NCI-H1092 (cell line): ENCODE results near the gene CCZ1B.
"Not testable (repeated sequence)": the region's sequence is repeated elsewhere in the genome, so short reads cannot be mapped to it uniquely, and the experiment has no call there.

ENCODE experiments used
- DNase-seq: peaks from one replicate; lab custom pipeline; 2025; lab: John Stamatoyannopoulos, UW

CCZ1B gene

DNA sequence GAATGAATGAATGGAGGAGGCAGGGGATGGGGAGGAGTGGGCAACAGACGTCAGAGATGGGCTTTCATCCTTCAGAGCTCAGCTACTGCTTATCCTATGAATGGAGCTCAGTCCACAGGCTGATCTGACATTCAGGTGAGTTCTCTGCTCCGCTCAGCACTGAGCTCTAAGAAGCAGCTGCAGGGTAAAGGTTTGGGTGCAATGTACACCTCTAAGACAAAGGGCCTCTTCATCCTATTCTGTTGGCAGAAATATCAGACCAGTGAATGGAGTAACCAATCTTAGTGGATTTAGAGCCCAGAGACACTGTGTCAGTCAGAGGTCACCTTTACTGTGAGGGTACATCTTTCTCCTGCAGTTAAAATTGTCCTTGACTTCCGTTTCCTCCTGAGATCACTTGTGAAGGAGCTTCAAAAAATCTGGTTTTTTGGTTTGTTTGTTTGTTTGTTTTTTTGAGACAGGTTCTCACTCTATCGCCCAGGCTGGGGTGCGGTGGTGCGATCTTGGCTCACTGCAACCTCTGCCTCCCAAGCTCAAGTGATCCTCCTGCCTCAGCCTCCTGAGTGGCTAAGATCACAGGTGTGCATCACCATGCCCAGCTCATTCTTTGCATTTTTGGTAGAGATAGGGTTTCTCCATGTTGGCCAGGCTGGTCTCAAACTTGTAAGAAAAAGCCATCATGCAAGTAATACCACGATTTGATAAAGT lies 5.1 kb upstream of the CCZ1B start:
- no peak for DNase-seq

DNA sequence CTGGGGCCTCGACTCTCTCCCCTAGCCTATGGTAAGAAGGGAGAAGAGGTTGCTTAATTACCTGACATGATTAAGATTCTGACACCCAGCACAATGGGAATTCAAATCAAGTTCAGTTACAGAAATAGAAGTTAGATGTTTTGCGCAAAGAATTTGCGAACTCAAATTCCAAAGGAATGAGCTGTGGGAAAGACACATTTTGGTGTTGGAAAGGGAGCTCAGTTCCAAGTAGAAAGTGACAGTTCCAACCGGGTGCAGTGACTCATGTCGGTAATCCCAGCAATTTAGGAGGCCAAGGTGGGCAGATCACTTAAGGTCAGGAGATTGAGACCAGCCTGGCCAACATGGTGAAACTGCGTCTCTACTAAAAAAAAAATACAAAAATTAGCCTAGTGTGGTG lies 4.0 kb upstream of the CCZ1B start:
- DNase-seq, result not testable (repeated sequence)

DNA sequence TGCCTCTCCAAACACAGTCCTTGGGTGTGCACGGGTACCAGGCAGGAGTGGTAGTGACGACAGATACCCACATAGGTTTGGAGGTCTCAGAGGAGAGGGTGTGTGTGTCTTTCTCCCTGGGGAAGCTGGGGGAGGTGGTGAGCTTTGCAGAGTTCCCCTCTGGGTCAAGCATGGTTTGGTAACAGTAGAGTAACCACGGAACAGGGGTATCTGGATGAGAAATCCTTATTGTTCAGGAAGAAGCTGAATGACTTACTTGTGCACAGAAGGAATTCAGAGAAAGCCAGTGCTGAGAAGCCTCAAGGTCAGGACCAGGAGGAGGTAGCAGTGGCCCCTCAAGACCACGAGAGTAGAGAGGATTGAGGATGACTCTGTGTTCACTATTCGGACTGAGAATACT lies 3.5 kb upstream of the CCZ1B start:
- not testable (repeated sequence) for DNase-seq

DNA sequence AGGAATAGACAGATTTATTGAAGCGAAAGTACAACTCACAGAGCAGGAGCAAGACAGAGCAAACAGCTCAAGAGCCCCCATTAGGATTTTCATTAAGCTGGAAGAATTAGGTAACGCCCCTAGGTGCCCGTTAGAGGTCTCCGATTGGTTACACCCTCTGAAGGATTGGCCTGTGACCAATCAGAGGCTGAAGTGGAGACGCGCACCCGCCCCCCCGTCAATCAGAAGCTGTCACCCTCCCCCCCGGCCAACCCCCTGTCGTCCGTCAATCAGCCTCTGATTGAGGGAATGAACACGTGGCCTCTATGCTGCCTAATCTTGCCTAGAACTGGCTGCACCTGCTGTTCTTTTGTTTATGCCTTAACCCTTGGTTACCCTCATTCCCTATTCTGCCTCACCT lies 1.1 kb upstream of the CCZ1B start:
- not testable (repeated sequence) for DNase-seq

DNA sequence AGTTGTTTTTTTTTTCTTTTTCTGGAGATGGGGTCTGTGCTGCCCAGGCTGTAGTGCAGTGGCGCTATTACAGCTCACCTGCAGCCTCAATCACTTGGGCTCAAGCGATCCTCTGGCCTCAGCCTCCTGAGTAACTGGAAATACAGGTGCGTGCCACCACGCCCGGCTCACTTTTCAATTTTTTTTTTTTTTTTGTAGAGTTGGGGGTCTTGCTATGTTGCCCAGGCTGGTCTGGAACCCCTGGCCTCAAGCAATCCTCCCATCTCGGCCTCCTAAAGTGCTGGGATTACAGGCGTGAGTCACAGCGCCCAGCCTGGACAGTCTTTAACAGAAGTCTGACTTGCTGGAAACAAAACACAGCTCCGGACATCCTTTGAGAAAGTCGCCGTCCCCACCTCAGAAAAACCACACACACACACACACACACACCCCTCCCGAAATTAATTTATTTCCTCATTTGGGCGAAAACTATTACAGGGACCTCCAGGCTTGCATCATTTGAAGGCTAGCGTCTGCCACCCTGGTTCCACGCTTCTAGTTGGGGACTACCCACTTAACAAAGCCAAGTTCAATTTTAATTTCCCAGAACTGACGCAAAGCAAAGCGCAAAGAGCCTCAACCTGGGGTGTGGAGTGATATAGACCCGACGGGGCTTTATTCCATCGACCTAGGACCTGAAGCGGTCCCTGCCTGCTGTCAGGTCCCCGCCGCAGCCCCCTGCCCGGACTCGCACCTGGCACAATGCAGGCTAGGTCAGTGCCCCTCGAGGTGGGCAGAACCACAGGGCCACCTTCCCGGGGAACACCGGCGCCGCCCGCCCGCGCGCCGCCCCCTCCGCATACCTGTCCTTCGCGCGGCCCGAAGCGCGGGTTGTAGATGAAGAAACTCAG lies 594 bp downstream of the CCZ1B start:
- DNase-seq, result not testable (repeated sequence)

DNA sequence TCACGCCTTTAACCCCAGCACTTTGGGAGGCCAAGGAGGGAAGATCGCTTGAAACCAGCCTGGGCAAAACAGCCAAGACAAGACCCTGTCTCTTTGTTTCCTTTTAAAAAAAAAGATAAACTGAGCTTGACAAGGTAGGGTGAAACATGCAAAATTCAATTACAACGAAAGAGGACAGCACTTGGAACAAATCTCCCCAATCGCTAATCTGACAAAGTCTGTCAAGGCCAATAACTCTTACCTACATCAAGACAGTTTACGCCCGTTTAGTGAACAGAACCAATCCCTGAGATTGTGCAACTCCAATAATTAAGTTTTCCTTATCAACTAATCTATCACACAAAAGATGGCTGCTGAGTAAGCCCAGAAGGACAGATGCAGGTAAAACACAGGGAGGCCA lies 4.5 kb downstream of the CCZ1B start:
- not testable (repeated sequence) for DNase-seq

DNA sequence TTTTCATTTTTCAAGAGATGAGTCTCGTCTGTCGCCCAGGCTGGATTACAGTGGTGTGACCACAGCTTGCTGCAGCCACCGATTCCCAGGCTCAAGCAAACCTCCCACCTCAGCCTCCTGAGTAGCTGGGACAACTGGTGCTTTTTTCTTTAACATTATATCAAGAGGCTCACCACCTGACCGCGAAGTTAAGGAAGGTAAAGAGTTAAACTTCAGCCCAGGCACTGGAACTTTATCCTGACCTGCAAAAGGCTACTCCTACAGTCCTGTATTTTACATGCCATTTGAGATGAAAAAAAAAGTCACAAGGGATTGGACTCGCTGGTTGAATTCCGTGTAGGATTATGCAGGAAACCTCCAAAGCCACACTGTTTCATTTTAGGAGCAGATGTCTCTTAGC lies 10.6 kb downstream of the CCZ1B start:
- not testable (repeated sequence) for DNase-seq

DNA sequence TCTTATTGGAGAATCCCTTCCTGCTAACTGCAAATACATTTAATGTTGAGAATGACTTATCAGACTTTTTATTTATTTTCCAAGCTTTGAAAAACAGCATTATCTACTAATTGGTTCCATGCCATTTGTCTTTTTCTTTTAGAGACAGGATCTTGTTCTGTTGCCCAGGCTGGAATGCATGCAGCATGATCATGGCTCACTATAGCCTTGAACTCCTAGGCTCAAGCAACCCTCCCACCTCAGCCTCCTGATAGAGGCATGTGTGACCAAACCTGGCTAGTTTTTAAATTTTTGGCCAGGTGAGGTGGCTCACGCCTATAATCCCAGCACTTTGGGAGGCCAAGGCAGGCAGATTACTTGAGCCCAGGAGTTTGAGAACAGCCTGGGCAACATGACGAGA lies 13.1 kb downstream of the CCZ1B start:
- DNase-seq, result not testable (repeated sequence)

DNA sequence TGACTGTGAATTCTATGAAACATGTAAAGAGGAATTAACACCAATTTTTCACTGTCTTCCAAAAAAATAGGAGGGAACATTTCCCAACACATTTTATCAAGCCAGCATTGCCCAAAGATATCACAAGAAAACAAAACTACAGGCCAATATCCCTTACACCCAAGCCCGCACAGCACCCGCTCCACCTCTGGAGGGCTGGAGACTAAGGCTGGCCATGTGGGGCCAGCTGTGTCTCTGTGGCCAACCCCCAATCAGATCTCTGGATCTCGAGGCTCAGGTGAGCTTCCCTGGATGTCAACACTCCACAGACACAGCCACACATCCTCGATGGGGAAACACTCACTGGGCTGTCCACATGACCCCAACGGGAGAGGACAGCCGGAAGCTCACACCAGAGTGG lies 18.1 kb downstream of the CCZ1B start:
- DNase-seq, result not testable (repeated sequence)

DNA sequence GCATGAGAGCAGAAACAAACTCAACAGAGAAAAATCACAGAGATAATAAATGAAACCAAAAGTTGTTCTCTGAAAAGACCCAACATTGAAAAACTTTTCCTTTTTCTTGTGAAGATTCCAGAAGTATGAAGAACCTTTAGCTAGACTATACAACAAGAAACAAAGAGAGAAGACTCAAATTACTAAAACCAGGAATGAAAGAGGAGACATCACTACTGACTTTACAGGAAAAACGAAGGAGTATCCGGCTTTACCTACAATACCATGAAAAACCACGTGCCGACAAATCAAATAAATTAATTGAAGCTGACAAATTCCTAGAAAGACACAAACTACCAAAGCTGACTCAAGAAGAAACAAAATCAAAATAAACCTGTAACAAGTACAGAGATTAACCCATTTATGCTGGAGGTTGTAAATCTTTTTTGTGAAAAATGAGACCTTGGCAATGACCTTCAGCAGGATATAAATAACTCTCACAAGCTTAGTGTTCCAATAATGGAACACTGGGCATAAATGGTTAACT lies 18.6 kb downstream of the CCZ1B start:
- DNase-seq, result not testable (repeated sequence)

DNA sequence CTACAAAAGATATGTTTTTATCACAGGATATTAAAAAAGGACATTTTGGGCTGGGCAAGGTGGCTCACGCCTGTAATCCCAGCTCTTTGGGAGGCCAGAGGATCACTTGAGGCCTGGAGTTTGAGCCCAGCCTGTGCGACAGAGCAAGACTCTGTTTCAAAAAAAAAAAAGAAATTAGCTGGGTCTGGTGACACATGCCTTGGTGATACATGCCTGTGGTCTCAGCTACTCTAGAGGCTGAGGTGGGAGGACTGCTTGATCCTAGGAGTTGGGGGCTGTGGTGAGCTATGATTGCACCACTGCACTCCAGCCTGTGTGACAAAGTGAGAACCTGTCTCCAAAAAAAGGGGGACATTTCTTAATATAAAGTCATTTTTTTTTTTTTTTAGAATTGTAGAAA lies 25.7 kb downstream of the CCZ1B start:
- not testable (repeated sequence) for DNase-seq

DNA sequence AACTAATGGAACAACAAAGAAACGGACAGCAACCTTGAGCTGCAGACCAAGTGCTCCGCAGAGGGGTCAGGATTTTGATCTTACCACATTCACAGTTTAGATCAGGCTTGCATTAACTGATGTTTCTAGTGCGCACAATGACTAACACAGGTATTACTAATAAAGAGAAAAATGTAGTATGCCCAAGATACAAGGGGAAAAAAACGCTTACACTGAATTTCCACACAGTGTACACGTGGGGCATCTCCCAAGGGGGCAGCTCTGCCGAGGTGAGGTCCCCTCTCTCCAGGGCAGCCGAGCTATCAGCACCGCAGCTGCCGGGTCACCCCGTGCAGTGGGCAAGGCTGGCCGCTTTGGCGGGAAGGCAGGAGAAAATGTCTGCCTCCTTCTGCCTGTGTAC lies 26.2 kb downstream of the CCZ1B start:
- not testable (repeated sequence) for DNase-seq

DNA sequence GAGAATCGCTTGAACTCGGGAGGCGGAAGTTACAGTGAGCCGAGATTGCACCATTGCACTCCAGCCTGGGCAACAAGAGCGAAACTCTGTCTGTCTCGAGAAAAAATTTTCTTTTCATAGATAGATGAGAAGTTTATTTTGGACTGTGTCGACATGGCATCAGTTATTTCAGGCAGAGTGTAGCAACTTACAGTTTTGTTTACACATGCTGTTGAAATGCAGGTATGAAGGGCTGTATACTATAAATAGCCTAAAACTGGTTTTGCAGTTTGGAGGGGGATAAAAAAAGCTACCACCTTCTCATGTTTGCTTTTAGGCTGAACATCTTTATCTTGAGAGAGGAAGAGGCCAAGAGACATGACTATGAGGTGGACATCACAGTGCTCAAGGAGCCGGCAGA lies 28.0 kb downstream of the CCZ1B start:
- DNase-seq, result not testable (repeated sequence)

DNA sequence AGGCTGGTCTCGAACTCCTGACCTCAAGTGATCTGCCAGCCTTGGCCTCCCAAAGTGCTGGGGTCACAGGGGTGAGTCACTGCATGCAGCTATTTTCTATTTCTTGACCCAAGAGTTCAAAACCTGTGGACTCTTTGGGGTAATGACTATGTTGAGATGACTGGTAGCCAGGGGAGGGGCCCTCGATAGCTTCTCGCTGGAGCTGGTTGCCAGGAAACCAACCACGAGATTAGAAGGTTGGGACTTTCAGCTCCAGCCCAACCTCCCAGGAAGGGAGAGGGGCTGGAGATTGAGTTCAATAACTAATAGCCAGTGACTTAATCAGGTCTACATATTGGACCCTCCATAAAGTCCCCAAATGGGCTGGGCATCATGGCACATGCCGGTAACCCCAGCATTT lies 28.9 kb downstream of the CCZ1B start:
- not testable (repeated sequence) for DNase-seq

DNA sequence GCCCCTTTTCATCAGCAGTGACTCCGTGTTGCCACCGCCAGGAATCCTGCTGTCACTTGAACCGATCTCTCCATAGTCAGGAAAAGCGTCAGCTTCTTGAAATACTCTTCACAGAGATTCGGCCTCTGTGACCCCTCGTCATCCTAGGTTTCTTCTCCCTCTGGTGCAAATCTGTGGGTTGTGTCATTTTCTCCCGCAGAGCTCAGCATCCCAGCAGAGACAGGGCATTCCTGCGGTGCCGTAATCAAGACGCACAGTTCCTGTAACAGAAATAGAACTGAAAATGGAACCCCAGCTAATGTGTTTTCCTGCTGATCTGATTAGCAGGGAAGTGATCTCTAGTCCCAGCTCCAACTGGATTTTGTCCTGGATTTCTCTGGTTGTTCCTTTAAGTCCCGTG lies 31.8 kb downstream of the CCZ1B start:
- DNase-seq, result not testable (repeated sequence)

DNA sequence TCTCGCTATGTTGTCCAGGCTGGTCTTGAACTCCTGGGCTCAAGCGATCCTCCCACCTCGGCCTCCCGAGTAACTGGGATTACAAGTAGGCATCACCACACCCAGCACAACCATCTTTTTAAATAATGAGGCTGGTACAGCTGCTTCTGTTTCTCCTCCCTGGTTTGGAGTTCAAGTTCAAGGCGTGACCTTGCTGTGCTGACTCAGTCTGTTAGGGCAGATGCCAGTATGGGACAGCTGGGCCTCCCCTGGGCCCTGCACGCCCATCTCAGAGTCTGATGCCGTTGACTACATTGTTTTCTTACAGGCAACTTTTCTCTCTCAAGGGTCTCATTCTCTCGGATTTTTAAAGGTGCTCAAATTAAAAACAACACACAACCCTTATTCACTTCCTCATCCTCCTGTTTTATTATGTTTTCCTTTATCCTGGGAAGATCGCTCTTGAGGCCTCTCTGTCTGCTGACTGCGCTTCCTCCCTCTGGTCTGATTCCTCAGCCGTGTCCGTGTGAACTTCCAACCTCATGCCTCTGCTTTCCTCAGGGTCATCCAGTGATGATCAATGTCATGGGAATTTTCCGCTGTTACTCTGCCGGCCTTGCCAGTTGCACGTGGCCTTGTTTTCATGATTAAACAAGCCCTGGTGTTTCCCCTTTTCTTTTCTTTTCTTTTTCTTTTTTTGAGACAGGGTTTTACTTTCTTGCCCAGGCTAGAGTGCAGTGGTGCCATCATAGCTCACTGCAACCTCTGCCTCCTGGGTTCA lies 33.8 kb downstream of the CCZ1B start:
- not testable (repeated sequence) for DNase-seq

DNA sequence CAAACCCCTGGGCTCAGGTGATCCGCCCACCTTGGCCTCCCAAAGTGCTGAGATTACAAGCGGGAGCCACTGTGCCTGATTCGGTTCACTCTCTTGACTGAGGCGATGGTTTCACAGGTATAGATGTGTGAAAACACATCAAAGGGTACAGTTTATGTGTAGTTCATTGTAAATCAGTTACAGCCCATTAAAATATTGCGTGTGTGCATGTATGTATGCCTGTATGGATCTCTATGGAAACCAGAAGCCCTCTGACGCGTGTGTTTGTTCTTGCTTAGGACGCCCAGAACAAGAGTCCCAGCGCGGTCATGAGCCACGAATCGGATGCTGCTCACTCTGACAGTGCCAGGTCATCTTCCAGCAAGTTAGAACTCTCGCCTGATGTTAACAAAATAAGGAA lies 36.7 kb downstream of the CCZ1B start:
- DNase-seq, result not testable (repeated sequence)

DNA sequence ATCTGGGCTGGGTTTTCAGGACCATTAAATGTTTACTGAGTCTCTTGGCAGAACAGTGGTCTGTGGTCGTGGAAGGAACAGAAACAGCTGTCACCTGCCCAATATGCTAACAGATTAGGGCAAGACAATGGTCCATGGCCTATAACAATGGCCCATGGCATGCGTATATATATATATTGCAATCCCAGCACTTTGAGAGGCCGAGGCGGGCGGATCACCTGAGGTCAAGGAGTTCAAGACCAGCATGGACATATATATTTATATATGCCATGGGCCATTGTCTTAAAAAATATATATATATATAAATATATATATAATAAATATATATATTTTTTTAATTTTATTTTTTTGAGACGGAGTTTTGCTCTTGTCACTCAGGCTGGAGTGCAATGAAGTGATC lies 44.5 kb downstream of the CCZ1B start:
- not testable (repeated sequence) for DNase-seq

DNA sequence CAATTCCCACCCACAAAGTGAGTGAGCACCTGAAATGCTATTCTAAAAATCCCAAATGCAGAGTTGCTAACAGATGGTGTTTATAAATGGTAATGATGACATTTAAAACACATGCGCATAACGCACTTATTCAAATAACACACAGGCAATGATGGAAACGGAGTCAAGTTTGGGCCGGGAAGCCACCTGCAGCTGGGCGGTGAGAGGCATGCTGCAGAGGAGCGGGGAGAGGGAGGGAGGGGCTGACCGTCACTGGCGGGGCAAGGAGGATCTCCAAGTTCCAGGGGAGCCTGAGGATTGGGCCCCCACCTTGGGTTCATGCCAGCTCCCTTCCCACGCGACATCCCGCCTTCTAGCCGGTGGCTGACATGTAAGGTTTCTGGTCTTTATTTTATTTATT lies 64.9 kb downstream of the CCZ1B start:
- not testable (repeated sequence) for DNase-seq

DNA sequence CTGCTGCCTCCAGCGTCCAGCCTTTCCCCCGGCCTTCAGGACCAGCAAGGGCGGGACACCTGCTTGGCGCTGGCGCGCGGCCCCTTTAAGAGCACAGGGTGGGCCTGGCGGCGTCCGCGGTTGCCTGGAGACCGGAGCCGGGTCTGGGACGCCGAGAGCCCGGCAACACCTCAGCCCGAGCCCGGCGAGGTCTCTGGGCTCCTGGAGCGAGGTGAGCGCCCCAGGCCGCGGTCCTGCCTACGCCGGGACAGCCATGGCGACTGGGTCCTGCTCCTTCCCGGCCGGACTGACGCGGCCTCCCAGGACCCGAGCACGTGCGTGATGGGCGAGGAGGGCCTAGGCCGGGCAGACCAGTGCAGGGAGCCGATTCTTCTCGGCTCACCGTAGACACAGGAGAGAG lies 72.1 kb downstream of the CCZ1B start, which contains the start of gene RSPH10B2:
TSS of gene RSPH10B2 (plus strand) at position 140 of the 400 bp plus-strand sequence. CDS start 3,575 bp downstream, outside the sequence.
- DNase-seq, result not testable (repeated sequence)

DNA sequence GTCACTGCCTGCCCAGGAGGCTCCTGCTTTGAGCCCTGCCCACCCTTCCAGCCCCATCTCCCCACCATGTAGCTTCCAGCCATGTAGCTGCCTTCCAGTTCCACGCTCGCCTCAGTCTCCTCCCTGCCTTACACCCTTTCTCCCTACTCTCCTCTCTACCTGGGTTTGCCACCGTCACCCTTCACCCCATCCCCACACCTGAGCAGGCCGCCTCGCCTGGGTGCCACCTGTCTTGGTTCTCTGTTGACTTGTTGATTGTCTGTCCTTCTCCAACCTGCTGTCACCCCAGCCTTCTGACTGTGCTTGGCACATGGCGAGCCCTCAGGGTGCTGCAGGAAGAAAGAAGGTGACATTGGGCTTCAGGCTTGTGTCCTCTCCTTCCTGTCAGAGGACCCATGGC lies 75.9 kb downstream of the CCZ1B start:
- DNase-seq, result not testable (repeated sequence)

DNA sequence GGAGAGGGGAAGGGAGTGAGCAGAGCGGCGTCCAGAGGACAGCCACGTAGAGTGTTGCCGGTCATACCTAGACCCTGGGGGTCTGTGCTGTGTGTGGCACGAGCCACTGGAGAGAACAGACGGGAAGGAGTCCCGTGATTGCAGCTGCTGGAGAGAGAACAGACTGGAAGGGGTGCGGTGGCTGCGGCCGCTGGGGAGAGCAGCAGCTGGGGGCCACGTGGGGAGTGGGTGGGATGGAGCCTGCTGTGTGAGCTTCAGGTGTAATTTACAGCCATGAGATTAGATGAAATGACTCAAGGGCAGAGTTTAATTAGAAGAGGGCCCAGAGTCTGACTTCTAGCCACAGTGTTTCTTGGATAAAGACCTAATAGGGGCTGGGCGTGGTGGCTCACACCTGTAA lies 76.7 kb downstream of the CCZ1B start:
- DNase-seq, result not testable (repeated sequence)
